Spleen (tissue), 11 donors: ENCODE data around the gene COLEC12. TPM values are rescaled to one million over a fixed set of nuclear protein-coding genes. Genes with fewer than 3 reads are reported as not detected.

Experiments used
- DNase-seq: peaks from one replicate; pipeline ENCODE4 v3.0.0-alpha.2; 2020
- H3K27ac ChIP-seq, 8 donors: fragments of 200-600 bp; sonication (generic) in 7 of 8; 1 replicate in 4 of 8; 2 replicates in 4 of 8; pipeline versions ENCODE4 v1.5.0 to v1.8.0; 2016 to 2021; ENCODE audit warnings: inconsistent platforms in 4 of 8, mild to moderate bottlenecking in 4 of 8, moderate library complexity in 1 of 8
- H3K27me3 ChIP-seq, 7 donors: fragments of 200-600 bp; sonication (generic) in 6 of 7; replicated peaks in 1 of 7; 1 replicate in 4 of 7; 2 replicates in 3 of 7; pipeline versions ENCODE4 v1.5.0 to v1.8.0; 2016 to 2021; ENCODE audit warnings: inconsistent platforms in 3 of 7, mild to moderate bottlenecking in 1 of 7
- H3K36me3 ChIP-seq, 6 donors: fragments of 200-600 bp; sonication (generic) in 5 of 6; 1 replicate in 4 of 6; 2 replicates in 2 of 6; pipeline versions ENCODE4 v1.5.0 to v1.8.0; 2016 to 2021; ENCODE audit warnings: inconsistent platforms in 2 of 6
- H3K4me1 ChIP-seq, 6 donors: fragments of 200-600 bp; sonication (generic) in 5 of 6; 1 replicate in 3 of 6; 2 replicates in 3 of 6; pipeline versions ENCODE4 v1.5.0 to v1.8.0; 2016 to 2021; ENCODE audit warnings: inconsistent platforms in 3 of 6
- H3K4me3 ChIP-seq, 8 donors: fragments of 200-600 bp; sonication (generic) in 7 of 8; 1 replicate in 4 of 8; 2 replicates in 4 of 8; pipeline versions ENCODE4 v1.5.0 to v1.8.0; 2016 to 2021; ENCODE audit warnings: inconsistent platforms in 4 of 8, mild to moderate bottlenecking in 4 of 8, moderate library complexity in 2 of 8
- H3K9me3 ChIP-seq, 8 donors: fragments of 200-600 bp; sonication (generic) in 7 of 8; 1 replicate in 4 of 8; 2 replicates in 4 of 8; pipeline versions ENCODE4 v1.5.0 to v1.8.0; 2016 to 2021; ENCODE audit warnings: inconsistent platforms in 4 of 8
- CTCF ChIP-seq, 11 experiments: fragments of 200-600 bp in 7 of 11; fragments of 450-650 bp in 4 of 11; sonication (generic) in 4 of 11; IDR thresholded peaks in 8 of 11; conservative IDR thresholded peaks in 3 of 11; 1 replicate in 7 of 11; 2 replicates in 4 of 11; pipeline versions ENCODE4 v1.4.0 to v1.8.0; 2016 to 2021; ENCODE audit warnings: antibody characterized with exemption in 11 of 11, inconsistent platforms in 4 of 11, mild to moderate bottlenecking in 1 of 11
- POLR2A ChIP-seq, 3 donors: fragments of 450-650 bp; IDR thresholded peaks; one replicate each; pipeline ENCODE4 v1.5.1; 2017; ENCODE audit warnings: antibody characterized with exemption in 3 of 3, mild to moderate bottlenecking in 1 of 3
- POLR2AphosphoS5 ChIP-seq, 3 donors: sonication (generic); formaldehyde crosslinking; IDR thresholded peaks; one replicate each; pipeline ENCODE4 v1.5.1; 2017; ENCODE audit warnings: antibody characterized with exemption in 3 of 3
- WGBS, 5 donors: extraction: QIAGEN DNeasy Blood & Tissue Kit in 3 of 5; methylation state at CpG; one replicate each; pipeline versions ENCODE4 v1.1.5 to v1.1.7; 2013 to 2018; 5-methylcytosine and 5-hydroxymethylcytosine counted together
- intact Hi-C: fragments of 100-400 bp; cut with DNase I; formaldehyde crosslinking; loops from one replicate; pipeline ENCODE4 v1.15.0; 2023; ENCODE audit warnings: low total_unique reads
- polyA plus RNA-seq, 3 donors: library from polyadenylated mRNA; stranded (reverse); fragments of 200-250 nt; gene quantifications; one replicate each; pipeline ENCODE4 v1.2.1, GENCODE V29; 2013
- total RNA-seq, 7 donors: library from RNA; depleted of rRNA in 3 of 7; stranded (reverse); fragments of >200 nt in 3 of 7; fragmentation: NEBNext Ultra II Directional in 4 of 7; extraction: Animal tissue kit (Norgen Biotek cat#: 25700) in 4 of 7; gene quantifications; one replicate each; pipeline versions ENCODE4 v1.1.0 to v1.2.1, GENCODE V29; 2016 to 2021
- donor health status: healthy with polysubstance abuse.
- donor health status: DM: no; HTN: no; CAD: no; lungs with moderate emphysema.
- donor health status: DM: no; HTN: no; CAD: no.
- donor health status: Bipolar disorder and iron deficiency.
- donor health status: healthy.
- donor health status: DM: no; HTN: no; CAD: no.
- donor health status: DM: yes; HTN: yes; CAD: no.

COLEC12 gene
- total and polyA plus RNA-seq, 10 donors: 0.13 to 4.5 (median 1.0) TPM

- Histone ChIP-seq H3K27me3 (no peaks in the 10 kb centered on the region), H3K4me1 (peaks cover 0 to 7% (median 0%) of the 10 kb centered on the region in 6 donors), H3K4me3 (no peak overlapping the region), H3K36me3 (no peaks in the 10 kb centered on the region), H3K27ac (no peak overlapping the region), H3K9me3 (peaks cover 0 to 7% (median 0%) of the 10 kb centered on the region in 8 donors)
- DNase-seq: no peak
- TF ChIP-seq POLR2AphosphoS5 (IDR thresholded peaks at IDR 0.05): no peak
- no peak for TF ChIP-seq CTCF (IDR thresholded peaks at IDR 0.05 in 8 of 11, conservative IDR thresholded peaks at IDR 0.05 in 3 of 11)
- no peak for TF ChIP-seq POLR2A (IDR thresholded peaks at IDR 0.05)
- intact Hi-C loops: no loop called here
- 66 to 97% (median 86%) methylated on average over 2 of the region's 2 CpGs for WGBS, 5 donors
These were observed 115.6 kb downstream of the COLEC12 start for GRCh38 chr18:384897-385296.

- Histone ChIP-seq H3K27ac (no peak overlapping the region), H3K4me3 (no peak overlapping the region), H3K36me3 (no peaks in the 10 kb centered on the region), H3K27me3 (no peaks in the 10 kb centered on the region), H3K9me3 (peaks cover 0 to 7% (median 0%) of the 10 kb centered on the region in 8 donors), H3K4me1 (peaks cover 0 to 20% (median 0%) of the 10 kb centered on the region in 6 donors)
- intact Hi-C loops: no loop called here
- WGBS, 5 donors: 72 to 91% (median 83%) methylated on average over 3 of the region's 3 CpGs
- no peak for DNase-seq
- TF ChIP-seq CTCF (IDR thresholded peaks at IDR 0.05 in 8 of 11, conservative IDR thresholded peaks at IDR 0.05 in 3 of 11) (no peak), POLR2A (IDR thresholded peaks at IDR 0.05) (no peak), POLR2AphosphoS5 (IDR thresholded peaks at IDR 0.05) (no peak)
These were observed 117.4 kb downstream of the COLEC12 start for GRCh38 chr18:383135-383534.

GRCh38 chr18:382423-382984 lies 118.0 kb downstream of the COLEC12 start:
- no peaks in the 10 kb centered on the region for H3K27me3 ChIP-seq
- intact Hi-C loops: no loop called here
- no peak overlapping the region for H3K4me3 ChIP-seq
- peaks cover 0 to 20% (median 0%) of the 10 kb centered on the region in 6 donors for H3K4me1 ChIP-seq
- no peak for TF ChIP-seq CTCF (IDR thresholded peaks at IDR 0.05 in 8 of 11, conservative IDR thresholded peaks at IDR 0.05 in 3 of 11)
- TF ChIP-seq POLR2A (IDR thresholded peaks at IDR 0.05): no peak
- TF ChIP-seq POLR2AphosphoS5 (IDR thresholded peaks at IDR 0.05): no peak
- no peak overlapping the region for H3K27ac ChIP-seq
- peaks cover 0 to 7% (median 0%) of the 10 kb centered on the region in 8 donors for H3K9me3 ChIP-seq
- 70 to 84% (median 81%) methylated on average over 3 of the region's 3 CpGs for WGBS, 5 donors
- no peaks in the 10 kb centered on the region for H3K36me3 ChIP-seq
- DNase-seq: no peak

GRCh38 chr18:379681-380330 lies 120.7 kb downstream of the COLEC12 start:
- TF ChIP-seq POLR2AphosphoS5 (IDR thresholded peaks at IDR 0.05): peak in 1 of 3 donors; percentile 11
- TF ChIP-seq POLR2A (IDR thresholded peaks at IDR 0.05): no peak
- TF ChIP-seq CTCF (IDR thresholded peaks at IDR 0.05 in 8 of 11, conservative IDR thresholded peaks at IDR 0.05 in 3 of 11): no peak
- peak overlapping the region in 5 of 8 donors; percentile 51 to 70 (median 66) for H3K27ac ChIP-seq
- DNase-seq: no peak
- H3K27me3 ChIP-seq: no peaks in the 10 kb centered on the region
- peak overlapping the region in 1 of 8 donors; percentile 21 for H3K4me3 ChIP-seq
- H3K9me3 ChIP-seq: peaks cover 0 to 7% (median 0%) of the 10 kb centered on the region in 8 donors
- no peaks in the 10 kb centered on the region for H3K36me3 ChIP-seq
- WGBS, 5 donors: 20 to 36% (median 35%) methylated on average over 10 of the region's 10 CpGs
- intact Hi-C loops: no loop called here
- H3K4me1 ChIP-seq: peaks cover 0 to 24% (median under 1%) of the 10 kb centered on the region in 6 donors
